ENCODE measurements around the gene RPS19BP1. TPM values are rescaled to one million over a fixed set of nuclear protein-coding genes. Genes with fewer than 3 reads are reported as not detected.
A peak's percentile ranks its signal among the peaks of the same experiment; 100 is the strongest.

RPS19BP1 gene
- total and polyA plus RNA-seq, 2 of the 8 experiments (the other 6 are each of a cell fraction or from before 2014, with no cell fraction given): 77.9 to 97.9 TPM

DNA sequence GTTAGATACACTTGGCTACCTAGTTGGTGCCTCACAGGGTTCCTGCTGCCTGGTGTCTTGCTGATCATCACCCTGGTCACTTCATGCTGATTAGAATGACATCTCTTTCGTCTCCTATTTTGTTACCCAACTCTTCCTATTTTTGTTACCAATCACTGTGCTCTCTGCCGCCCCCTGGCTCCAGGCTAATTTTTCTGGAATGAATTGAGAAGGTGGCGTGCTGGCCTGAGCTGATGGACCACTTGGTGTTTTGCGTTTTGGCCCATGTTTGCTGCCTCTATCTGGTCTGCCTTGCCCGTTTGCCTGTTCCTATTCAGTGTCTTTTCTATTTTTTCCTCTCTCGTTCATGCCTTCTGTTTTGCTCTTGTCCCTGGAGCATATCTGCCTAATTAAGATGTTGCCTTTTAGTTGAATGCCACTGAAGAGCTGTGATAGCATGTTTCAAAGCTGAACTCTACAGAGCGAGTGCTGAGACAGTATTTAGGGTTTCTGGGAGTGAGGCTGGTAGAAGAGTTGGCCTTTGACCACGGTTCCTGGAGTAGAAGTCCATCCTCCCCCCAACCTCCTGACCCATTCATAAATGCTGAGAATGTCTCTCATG lies 18.1 kb downstream of the RPS19BP1 start:
- H3K4ac ChIP-seq (replicated peaks; ENCODE audit: insufficient read length, low read depth, low read length): no peak overlapping the region
- no peak overlapping the region for H4K91ac ChIP-seq (replicated peaks; ENCODE audit: insufficient read length, low read length)
- H2BK15ac ChIP-seq (ENCODE audit: low read length): no peak overlapping the region
- no peak overlapping the region for H2AFZ ChIP-seq (ENCODE audit: low read length)
- peaks cover 20 to 44% (median 36%) of the 10 kb centered on the region in 4 experiments for H3K36me3 ChIP-seq (ENCODE audit: control insufficient read depth in 2 of 4, insufficient read depth in 4 of 4, low read length in 3 of 4)
- WGBS, 2 experiments (ENCODE audit: extremely low coverage in 1 of 2, insufficient coverage in 1 of 2, insufficient read length in 1 of 2, insufficient replicate concordance in 2 of 2, low coverage in 1 of 2, low lambda C conversion rate in 2 of 2, missing lambda C conversion rate in 1 of 2): 74% methylated on average over 8 of the region's 8 CpGs; no CpG with 5 or more reads in 1 of the 2 experiments
- no peak overlapping the region for H3K4me3 ChIP-seq (ENCODE audit: extremely low read depth in 1 of 4, insufficient read depth in 2 of 4, low read depth in 3 of 4, low read length in 4 of 4)
- H2BK120ac ChIP-seq (replicated peaks; ENCODE audit: low read depth, low read length): no peak overlapping the region
- POLR2A ChIA-PET (ENCODE audit: partially characterized antibody): interaction anchor here (1.0 to 6.0 kb wide), 7 partner anchors 8 to 194 kb away, joined by 3 to 72 read pairs (median 5); partner anchors contain the start of genes MIEF1, RPL3 and RPS19BP1
- H3K9me3 ChIP-seq (ENCODE audit: insufficient read depth in 2 of 2, low read depth in 1 of 2, low read length in 1 of 2): no peaks in the 10 kb centered on the region
- DNase-seq (ENCODE audit: low read depth in 1 of 2, low spot score in 2 of 2) (peak in 1 of 2 experiments; percentile 88), FAIRE-seq (peak; percentile 42)
- H2AK5ac ChIP-seq (ENCODE audit: low read depth, low read length): no peak overlapping the region
- peaks cover 17 to 52% (median 47%) of the 10 kb centered on the region in 4 experiments for H3K27me3 ChIP-seq (replicated peaks in 1 of 4; ENCODE audit: control insufficient read depth in 3 of 4, extremely low read depth in 1 of 4, insufficient read depth in 3 of 4, low read length in 3 of 4)
- H4K8ac ChIP-seq (ENCODE audit: extremely low read depth, insufficient read depth, low read length): no peak overlapping the region; the same call in 1 of the 2 replicates
- H3K9ac ChIP-seq (replicated peaks in 1 of 4; ENCODE audit: extremely low read depth in 1 of 4, low read depth in 3 of 4, low read length in 3 of 4): no peak overlapping the region
- H3K23ac ChIP-seq (ENCODE audit: insufficient read length): no peak overlapping the region
- H3K79me1 ChIP-seq (ENCODE audit: low read depth, low read length): peaks cover 5% of the 10 kb centered on the region
- H3K56ac ChIP-seq (replicated peaks; ENCODE audit: insufficient read length, low read depth, low read length): no peak overlapping the region
- H3K23me2 ChIP-seq (ENCODE audit: low read depth, low read length): peaks cover 5% of the 10 kb centered on the region; the same call in 1 of the 2 replicates
- no peak overlapping the region for H3K18ac ChIP-seq (ENCODE audit: extremely low read depth, low read length)
- CTCF ChIA-PET (ENCODE audit: partially characterized antibody): interaction anchor here (0.7 to 10.1 kb wide), 34 partner anchors 13 to 466 kb away, joined by 3 to 278 read pairs (median 4); partner anchors contain the start of genes MIEF1 and SYNGR1
- no peak overlapping the region for H2BK12ac ChIP-seq (ENCODE audit: low read depth, low read length)
- H4K20me1 ChIP-seq (replicated peaks in 1 of 2; ENCODE audit: control insufficient read depth in 1 of 2, insufficient read depth in 2 of 2, low read length in 2 of 2): peaks cover 41 to 49% of the 10 kb centered on the region in 2 experiments
- no peak overlapping the region for H3K27ac ChIP-seq (ENCODE audit: low read depth, low read length)
- no peak overlapping the region for H2BK5ac ChIP-seq (ENCODE audit: low read depth, low read length)
- no peak overlapping the region for H4K5ac ChIP-seq (ENCODE audit: insufficient read length, low read depth, low read length)
- TF ChIP-seq EP300 (IDR thresholded peaks at IDR 0.05; ENCODE audit: borderline replicate concordance in 1 of 2, low read depth in 2 of 2, low read length in 2 of 2) (no peak), CTCF (IDR thresholded peaks at IDR 0.05; ENCODE audit: control extremely low read depth in 1 of 3, insufficient read depth in 1 of 3, low read depth in 1 of 3, low read length in 3 of 3) (peak; percentile 57 to 77 (median 67)), GABPA (IDR thresholded peaks at IDR 0.05; ENCODE audit: borderline replicate concordance, insufficient read depth, low read length) (no peak), BCL11A (IDR thresholded peaks at IDR 0.05; ENCODE audit: low read depth in 2 of 2, low read length in 2 of 2) (no peak), CEBPB (IDR thresholded peaks at IDR 0.05; ENCODE audit: low read depth, low read length) (peak; percentile 24; the same call in 1 of the 2 replicates), TAF1 (IDR thresholded peaks at IDR 0.05; ENCODE audit: low read depth, low read length) (no peak), RAD21 (IDR thresholded peaks at IDR 0.05 in 1 of 2, conservative IDR thresholded peaks at IDR 0.05 in 1 of 2; ENCODE audit: low read depth in 2 of 2, low read length in 2 of 2) (peak; percentile 47 to 57), RBBP5 (IDR thresholded peaks at IDR 0.05; ENCODE audit: borderline replicate concordance, low read depth, low read length) (no peak), JUND (IDR thresholded peaks at IDR 0.05; ENCODE audit: low read length) (no peak)
- H3K4me2 ChIP-seq (ENCODE audit: insufficient read depth in 1 of 2, low read depth in 2 of 2, low read length in 2 of 2): no peak overlapping the region
- no peaks in the 10 kb centered on the region for H3K79me2 ChIP-seq (ENCODE audit: control insufficient read depth in 1 of 2, insufficient read depth in 2 of 2, low read length in 2 of 2)
- H2BK20ac ChIP-seq (ENCODE audit: low read length): no peak overlapping the region
- H3K4me1 ChIP-seq (replicated peaks in 1 of 4; ENCODE audit: control insufficient read depth in 3 of 4, insufficient read depth in 4 of 4, low read length in 3 of 4): peaks cover 0 to 3% (median 2%) of the 10 kb centered on the region in 4 experiments; a peak in 3 of 7 replicates
- H3K14ac ChIP-seq (ENCODE audit: insufficient read length): no peak overlapping the region
